CD14-positive monocyte (primary cell): Measurements from ENCODE around the gene TENM3. TPM values are rescaled to one million over a fixed set of nuclear protein-coding genes. Genes with fewer than 3 reads are reported as not detected.

Experiments
- DNase-seq, 3 donors: peaks; one replicate each; pipeline ENCODE4 v3.0.0-alpha.2; 2011 to 2022
- H2AFZ ChIP-seq: 2 replicates; pipeline ENCODE4 v1.6.0; 2012; ENCODE audit warnings: mild to moderate bottlenecking, low read depth, low read length, inconsistent platforms; ENCODE audit not compliant: insufficient read depth, poor library complexity, severe bottlenecking
- H3K27ac ChIP-seq, 2 donors: 1 replicate in 1 of 2; 2 replicates in 1 of 2; pipeline ENCODE4 v1.5.1; 2012 to 2013; ENCODE audit warnings: low read length in 2 of 2, control low read depth in 1 of 2, inconsistent platforms in 1 of 2, low read depth in 1 of 2, mild to moderate bottlenecking in 1 of 2
- H3K27me3 ChIP-seq, 2 donors: one replicate each; pipeline versions ENCODE4 v1.6.0 to v1.6.1; 2011 to 2013; ENCODE audit warnings: low read length in 2 of 2; ENCODE audit not compliant: control insufficient read depth in 2 of 2, insufficient read depth in 2 of 2
- H3K36me3 ChIP-seq, 2 donors: replicated peaks in 1 of 2; 1 replicate in 1 of 2; 2 replicates in 1 of 2; pipeline versions ENCODE4 v1.5.1 to v1.6.1; 2012 to 2013; ENCODE audit warnings: low read length in 2 of 2, control low read depth in 1 of 2, inconsistent platforms in 1 of 2, mild to moderate bottlenecking in 1 of 2; ENCODE audit not compliant: insufficient read depth in 2 of 2, control insufficient read depth in 1 of 2
- H3K4me1 ChIP-seq, 2 donors: 1 replicate in 1 of 2; 2 replicates in 1 of 2; pipeline versions ENCODE4 v1.5.1 to v1.6.1; 2012 to 2013; ENCODE audit warnings: low read length in 2 of 2, control low read depth in 1 of 2, inconsistent platforms in 1 of 2, mild to moderate bottlenecking in 1 of 2, moderate library complexity in 1 of 2; ENCODE audit not compliant: insufficient read depth in 2 of 2, control insufficient read depth in 1 of 2
- H3K4me2 ChIP-seq: replicated peaks from 2 replicates; pipeline ENCODE3; 2012; ENCODE audit warnings: low read length, moderate library complexity, mild to moderate bottlenecking; ENCODE audit not compliant: poor library complexity, severe bottlenecking; ENCODE audit errors: extremely low read depth
- H3K4me3 ChIP-seq, 3 experiments: fragments of 200-600 bp in 1 of 3; sonication (generic) in 1 of 3; replicated peaks in 1 of 3; 1 replicate in 2 of 3; 2 replicates in 1 of 3; pipeline ENCODE4 v1.5.1; 2011 to 2013; ENCODE audit warnings: low read length in 3 of 3, mild to moderate bottlenecking in 3 of 3, control low read depth in 2 of 3, low read depth in 2 of 3, inconsistent platforms in 1 of 3, moderate library complexity in 1 of 3
- H3K79me2 ChIP-seq: 2 replicates; pipeline ENCODE4 v1.6.0; 2012; ENCODE audit warnings: mild to moderate bottlenecking, control low read depth, inconsistent platforms, low read length, moderate library complexity; ENCODE audit not compliant: insufficient read depth
- H3K9ac ChIP-seq: 2 replicates; pipeline ENCODE4 v1.6.0; 2017; ENCODE audit warnings: low read length, mild to moderate bottlenecking; ENCODE audit not compliant: insufficient read depth, poor library complexity, severe bottlenecking
- H3K9me3 ChIP-seq, 2 donors: replicated peaks in 1 of 2; 1 replicate in 1 of 2; 2 replicates in 1 of 2; pipeline versions ENCODE4 v1.5.1 to v1.6.1; 2012 to 2013; ENCODE audit warnings: low read length in 2 of 2, control low read depth in 1 of 2; ENCODE audit not compliant: control insufficient read depth in 1 of 2, insufficient read depth in 1 of 2
- H4K20me1 ChIP-seq: 2 replicates; pipeline ENCODE4 v1.6.0; 2012; ENCODE audit warnings: mild to moderate bottlenecking, low read length, control low read depth, moderate library complexity; ENCODE audit not compliant: insufficient read depth
- H3K27ac Mint-ChIP-seq, 7 donors: one replicate each; pipeline ENCODE4 v1.8.0; 2020; ENCODE audit warnings: mild to moderate bottlenecking in 7 of 7, mixed read lengths in 7 of 7, moderate library complexity in 6 of 7, inconsistent platforms in 2 of 7
- H3K27me3 Mint-ChIP-seq, 3 donors: one replicate each; pipeline ENCODE4 v1.8.0; 2021 to 2022; ENCODE audit warnings: low read depth in 3 of 3, mild to moderate bottlenecking in 3 of 3, mixed read lengths in 3 of 3, moderate library complexity in 3 of 3, inconsistent platforms in 1 of 3
- H3K36me3 Mint-ChIP-seq, 2 donors: one replicate each; pipeline ENCODE4 v1.8.0; 2020; ENCODE audit warnings: mixed read lengths in 2 of 2, inconsistent platforms in 1 of 2, mild to moderate bottlenecking in 1 of 2
- H3K4me1 Mint-ChIP-seq: one replicate; pipeline ENCODE4 v1.8.0; 2020; ENCODE audit warnings: mild to moderate bottlenecking, mixed read lengths
- H3K4me3 Mint-ChIP-seq, 2 donors: one replicate each; pipeline ENCODE4 v1.8.0; 2020; ENCODE audit warnings: mild to moderate bottlenecking in 2 of 2, mixed read lengths in 2 of 2, moderate library complexity in 1 of 2
- H3K9me3 Mint-ChIP-seq, 7 donors: one replicate each; pipeline ENCODE4 v1.8.0; 2020 to 2022; ENCODE audit warnings: mixed read lengths in 7 of 7, mild to moderate bottlenecking in 6 of 7, moderate library complexity in 6 of 7, inconsistent platforms in 2 of 7
- CTCF ChIP-seq: fragments of 200-600 bp; IDR thresholded peaks from one replicate; pipeline ENCODE4 v1.8.0; 2022; ENCODE audit warnings: antibody characterized with exemption, mild to moderate bottlenecking
- WGBS: methylation state at CpG from one replicate; pipeline ENCODE4 v1.1.5; 2013; ENCODE audit warnings: missing lambda C conversion rate; ENCODE audit not compliant: insufficient coverage; 5-methylcytosine and 5-hydroxymethylcytosine counted together
- intact Hi-C, 2 donors: fragments of 100-400 bp; cut with micrococcal nuclease; formaldehyde crosslinking; loops; one replicate each; pipeline versions ENCODE4 v1.15.0 to v1.15.1; 2023
- polyA plus RNA-seq, 3 donors: library from polyadenylated mRNA; depleted of rRNA in 1 of 3; unstranded in 2 of 3; stranded (reverse) in 1 of 3; fragments of 300-500 nt in 2 of 3; fragments of >200 nt in 1 of 3; fragmentation: Illumina TruSeq in 2 of 3; gene quantifications; 1 replicate in 2 of 3; 2 replicates in 1 of 3; pipeline ENCODE4 v1.2.3, GENCODE V29; 2012 to 2021

The TENM3 gene
- polyA plus RNA-seq, 3 donors = not detected

GRCh38 chr4:182648766-182649165 is 405.6 kb downstream of the TENM3 start:
- Histone ChIP-seq H3K4me3 (no peak overlapping the region), H3K4me1 (no peaks in the 10 kb centered on the region), H3K9me3 (no peaks in the 10 kb centered on the region), H3K27ac (no peak overlapping the region), H4K20me1 (no peaks in the 10 kb centered on the region), H3K27me3 (no peaks in the 10 kb centered on the region), H3K79me2 (no peaks in the 10 kb centered on the region), H3K4me2 (no peak overlapping the region), H3K9ac (no peak overlapping the region), H2AFZ (no peak overlapping the region), H3K36me3 (no peaks in the 10 kb centered on the region)
- peaks cover 0 to 2% (median 1%) of the 10 kb centered on the region in 7 donors for H3K9me3 Mint-ChIP-seq
- intact Hi-C loops = no loop called here
- DNase-seq = no peak
- H3K36me3 Mint-ChIP-seq = no peaks in the 10 kb centered on the region
- TF ChIP-seq CTCF = no peak
- no peak overlapping the region for H3K4me3 Mint-ChIP-seq
- no peak overlapping the region for H3K27ac Mint-ChIP-seq
- H3K4me1 Mint-ChIP-seq = no peaks in the 10 kb centered on the region
- no peaks in the 10 kb centered on the region for H3K27me3 Mint-ChIP-seq

GRCh38 chr4:182649698-182650477 is 406.7 kb downstream of the TENM3 start:
- H3K27ac Mint-ChIP-seq = no peak overlapping the region
- 92% methylated on average over 3 of the region's 8 CpGs for WGBS
- TF ChIP-seq CTCF = no peak

More at GRCh38 chr4:182649698-182650477, 406.7 kb downstream of the TENM3 start:
- Histone ChIP-seq H3K27ac (no peak overlapping the region), H3K4me3 (no peak overlapping the region), H3K27me3 (no peaks in the 10 kb centered on the region), H3K79me2 (no peaks in the 10 kb centered on the region), H3K4me2 (no peak overlapping the region), H3K36me3 (no peaks in the 10 kb centered on the region), H2AFZ (no peak overlapping the region), H3K4me1 (no peaks in the 10 kb centered on the region), H4K20me1 (no peaks in the 10 kb centered on the region), H3K9me3 (no peaks in the 10 kb centered on the region), H3K9ac (no peak overlapping the region)
- no peaks in the 10 kb centered on the region for H3K27me3 Mint-ChIP-seq
- H3K4me1 Mint-ChIP-seq = no peaks in the 10 kb centered on the region
- intact Hi-C loops = no loop called here
- no peak for DNase-seq
- H3K4me3 Mint-ChIP-seq = no peak overlapping the region
- no peaks in the 10 kb centered on the region for H3K36me3 Mint-ChIP-seq
- peaks cover 0 to 2% (median 0%) of the 10 kb centered on the region in 7 donors for H3K9me3 Mint-ChIP-seq
